IPS-20b (cell line): ENCODE results near the gene DAB2IP.

ENCODE experiments used
- H3K27ac ChIP-seq: one replicate; pipeline ENCODE4 v1.5.1; 2013; ENCODE audit warnings: low read length
- H3K27me3 ChIP-seq: 2 replicates; pipeline ENCODE4 v1.6.1; 2013; ENCODE audit warnings: mild to moderate bottlenecking, low read length, inconsistent platforms; ENCODE audit not compliant: insufficient read depth
- H3K36me3 ChIP-seq: 2 replicates; pipeline ENCODE4 v1.6.1; 2013; ENCODE audit warnings: low read depth, mild to moderate bottlenecking, inconsistent platforms, low read length, moderate library complexity; ENCODE audit not compliant: insufficient read depth
- H3K4me1 ChIP-seq: 2 replicates; pipeline ENCODE4 v1.6.1; 2013; ENCODE audit warnings: mild to moderate bottlenecking, control low read depth, inconsistent platforms, low read length, moderate library complexity; ENCODE audit not compliant: insufficient read depth
- H3K4me3 ChIP-seq: 2 replicates; pipeline ENCODE4 v1.5.1; 2013; ENCODE audit warnings: mild to moderate bottlenecking, low read length, inconsistent platforms
- H3K9ac ChIP-seq: 2 replicates; pipeline ENCODE4 v1.6.1; 2013; ENCODE audit warnings: low read depth, mild to moderate bottlenecking, inconsistent platforms, low read length, moderate library complexity
- H3K9me3 ChIP-seq: 2 replicates; pipeline ENCODE4 v1.6.1; 2013; ENCODE audit warnings: mild to moderate bottlenecking, low read depth, low read length, inconsistent platforms; ENCODE audit not compliant: insufficient read depth

Gene DAB2IP

DNA sequence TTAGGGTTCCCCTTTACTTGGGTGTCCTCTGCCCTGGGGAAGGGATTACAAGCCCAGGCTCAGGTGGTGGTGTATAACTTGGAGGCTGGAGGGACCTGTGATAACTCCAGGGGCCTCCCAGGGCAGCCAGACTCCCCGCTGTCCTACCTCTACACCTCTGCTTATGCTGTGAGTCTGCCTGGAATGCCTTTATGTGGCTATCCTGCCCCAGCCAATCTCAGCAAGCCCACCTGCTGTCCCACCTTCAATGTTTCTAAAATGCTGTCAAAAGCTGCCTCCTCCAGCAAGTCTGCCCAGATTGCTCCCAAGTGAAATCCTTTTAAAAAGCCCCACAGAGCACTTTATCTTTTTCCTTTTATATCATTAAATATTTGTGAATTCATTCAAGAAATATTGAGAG, 39.3 kb downstream of the DAB2IP start:
- Histone ChIP-seq H3K4me1 (peaks cover 12% of the 10 kb centered on the region; the same call in 1 of the 2 replicates), H3K9me3 (no peaks in the 10 kb centered on the region), H3K4me3 (no peak overlapping the region), H3K36me3 (no peaks in the 10 kb centered on the region), H3K9ac (no peak overlapping the region), H3K27me3 (no peaks in the 10 kb centered on the region; the same call in 1 of the 2 replicates), H3K27ac (no peak overlapping the region)

DNA sequence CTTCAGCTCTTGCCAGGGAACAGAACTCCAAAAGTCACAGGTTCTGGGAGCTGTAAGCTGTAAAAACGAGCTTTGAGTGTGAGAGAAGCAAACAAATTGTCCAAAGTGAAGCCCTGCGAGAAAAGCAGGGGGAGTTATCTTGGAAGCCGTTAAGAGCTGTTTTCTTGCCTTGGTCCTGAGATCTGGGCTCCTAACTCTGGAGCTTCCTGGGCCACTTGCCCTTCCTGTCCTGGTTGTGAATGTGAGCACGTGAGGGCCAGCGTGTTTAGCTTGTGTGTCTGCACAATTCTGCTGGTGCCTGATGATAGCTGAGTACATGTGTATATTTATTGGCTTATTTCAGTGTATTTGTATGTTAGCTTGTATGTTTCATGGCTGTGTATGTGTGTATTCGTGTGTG, 40.5 kb downstream of the DAB2IP start:
- H3K27ac ChIP-seq = no peak overlapping the region
- H3K9ac ChIP-seq = no peak overlapping the region
- H3K9me3 ChIP-seq = no peaks in the 10 kb centered on the region
- no peak overlapping the region for H3K4me3 ChIP-seq
- peaks cover 12% of the 10 kb centered on the region; the same call in 1 of the 2 replicates for H3K4me1 ChIP-seq
- H3K36me3 ChIP-seq = no peaks in the 10 kb centered on the region
- peaks cover 4% of the 10 kb centered on the region; the same call in 1 of the 2 replicates for H3K27me3 ChIP-seq

GRCh38 chr9:121692606-121693387, 41.4 kb downstream of the DAB2IP start:
- H3K27me3 ChIP-seq = peaks cover 14% of the 10 kb centered on the region

DNA sequence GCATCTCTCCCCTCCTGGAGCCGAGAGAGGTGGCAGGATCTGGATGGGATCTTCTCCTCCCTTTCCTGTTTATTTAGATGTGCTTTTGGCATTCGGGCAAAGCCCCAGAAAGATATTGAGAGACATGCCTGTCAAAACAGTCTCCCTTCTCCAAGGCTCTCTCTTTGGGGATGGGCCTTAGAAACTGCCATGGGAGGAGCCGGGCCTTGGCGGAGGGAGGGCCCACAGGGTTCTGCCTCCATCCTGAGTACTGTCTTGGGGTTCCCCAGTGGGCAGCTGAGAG, 41.9 kb downstream of the DAB2IP start:
- Histone ChIP-seq H3K4me3 (no peak overlapping the region), H3K4me1 (peaks cover 12% of the 10 kb centered on the region; the same call in 1 of the 2 replicates), H3K9me3 (no peaks in the 10 kb centered on the region), H3K27me3 (peaks cover 19% of the 10 kb centered on the region), H3K27ac (no peak overlapping the region), H3K9ac (no peak overlapping the region), H3K36me3 (no peaks in the 10 kb centered on the region)

More at GRCh38 chr9:121692606-121693387, 41.4 kb downstream of the DAB2IP start:
- Histone ChIP-seq H3K9me3 (no peaks in the 10 kb centered on the region), H3K4me1 (peaks cover 12% of the 10 kb centered on the region; the same call in 1 of the 2 replicates), H3K4me3 (no peak overlapping the region), H3K27ac (no peak overlapping the region), H3K9ac (no peak overlapping the region), H3K36me3 (no peaks in the 10 kb centered on the region)

GRCh38 chr9:121694001-121694400, 42.6 kb downstream of the DAB2IP start:
- Histone ChIP-seq H3K9ac (no peak overlapping the region), H3K27me3 (peaks cover 20% of the 10 kb centered on the region)

GRCh38 chr9:121694600-121694999, 43.2 kb downstream of the DAB2IP start:
- Histone ChIP-seq H3K27me3 (peaks cover 20% of the 10 kb centered on the region), H3K9ac (no peak overlapping the region), H3K9me3 (no peaks in the 10 kb centered on the region), H3K4me1 (peaks cover 12% of the 10 kb centered on the region; the same call in 1 of the 2 replicates), H3K4me3 (no peak overlapping the region), H3K36me3 (no peaks in the 10 kb centered on the region), H3K27ac (no peak overlapping the region)

More at GRCh38 chr9:121694001-121694400, 42.6 kb downstream of the DAB2IP start:
- Histone ChIP-seq H3K4me3 (no peak overlapping the region), H3K4me1 (peaks cover 12% of the 10 kb centered on the region; the same call in 1 of the 2 replicates), H3K9me3 (no peaks in the 10 kb centered on the region), H3K36me3 (no peaks in the 10 kb centered on the region), H3K27ac (no peak overlapping the region)

DNA sequence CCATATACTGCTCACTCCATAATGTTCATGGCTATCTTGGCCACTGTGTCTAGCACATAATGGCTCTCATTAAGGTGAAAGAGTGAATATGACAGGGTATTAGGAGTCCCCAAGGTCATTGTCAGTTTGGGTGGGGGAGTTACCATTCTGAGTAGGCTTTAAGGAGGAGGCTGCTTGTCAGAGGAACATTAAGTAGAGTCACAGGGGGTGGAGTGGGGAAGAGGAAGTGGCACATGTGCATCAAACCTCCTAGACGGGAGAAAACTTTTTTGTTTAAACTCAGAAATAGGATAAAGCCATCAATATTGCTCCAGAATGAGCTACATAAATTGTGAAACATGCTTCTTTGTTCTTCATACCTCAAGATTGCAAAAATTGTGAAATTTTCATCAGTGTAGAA, 45.5 kb downstream of the DAB2IP start:
- no peak overlapping the region for H3K27ac ChIP-seq
- H3K4me3 ChIP-seq = no peak overlapping the region
- peaks cover 29% of the 10 kb centered on the region for H3K27me3 ChIP-seq
- H3K4me1 ChIP-seq = peaks cover 11% of the 10 kb centered on the region; the same call in 1 of the 2 replicates
- H3K9me3 ChIP-seq = no peaks in the 10 kb centered on the region
- no peak overlapping the region for H3K9ac ChIP-seq
- H3K36me3 ChIP-seq = no peaks in the 10 kb centered on the region

- Histone ChIP-seq H3K27ac (no peak overlapping the region), H3K9ac (peak overlapping the region; percentile 80), H3K4me1 (peaks cover 4% of the 10 kb centered on the region; the same call in 1 of the 2 replicates), H3K27me3 (peaks cover 29% of the 10 kb centered on the region), H3K4me3 (peak overlapping the region; percentile 74; the same call in 1 of the 2 replicates), H3K9me3 (no peaks in the 10 kb centered on the region), H3K36me3 (no peaks in the 10 kb centered on the region)
Observed at GRCh38 chr9:121698627-121699570, 47.5 kb downstream of the DAB2IP start.

DNA sequence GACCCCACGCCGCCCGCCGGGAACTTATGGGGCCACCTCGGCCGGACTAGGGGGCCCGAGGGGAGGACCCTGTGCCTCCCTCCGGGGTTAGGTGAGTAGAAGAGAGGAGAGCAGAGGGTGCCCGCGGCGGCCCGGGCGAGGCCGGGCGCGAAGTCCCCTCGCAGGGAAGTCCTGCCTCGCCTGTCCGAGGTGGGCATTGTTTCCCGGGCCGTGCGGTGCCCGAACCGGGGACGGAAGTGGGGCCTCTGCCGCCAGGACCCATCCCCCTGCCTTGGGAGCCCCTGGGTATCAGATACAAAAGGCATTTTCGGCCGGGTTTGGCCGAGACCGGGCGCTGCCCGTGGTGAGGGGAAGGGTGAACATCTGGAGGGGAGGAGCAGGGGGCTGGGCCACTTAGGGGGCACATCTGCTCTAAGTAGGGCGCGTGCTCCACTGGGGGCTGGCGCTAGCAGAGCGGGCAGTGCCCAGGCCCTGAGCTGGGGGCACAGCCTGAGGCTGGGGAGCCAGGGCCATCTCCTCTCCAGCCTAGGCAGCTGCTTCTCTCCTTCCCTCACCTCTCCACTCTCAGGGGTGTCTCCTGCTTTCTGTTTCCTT, 48.2 kb downstream of the DAB2IP start:
- Histone ChIP-seq H3K36me3 (no peaks in the 10 kb centered on the region), H3K27me3 (peaks cover 29% of the 10 kb centered on the region), H3K9ac (peak overlapping the region; percentile 80)

DNA sequence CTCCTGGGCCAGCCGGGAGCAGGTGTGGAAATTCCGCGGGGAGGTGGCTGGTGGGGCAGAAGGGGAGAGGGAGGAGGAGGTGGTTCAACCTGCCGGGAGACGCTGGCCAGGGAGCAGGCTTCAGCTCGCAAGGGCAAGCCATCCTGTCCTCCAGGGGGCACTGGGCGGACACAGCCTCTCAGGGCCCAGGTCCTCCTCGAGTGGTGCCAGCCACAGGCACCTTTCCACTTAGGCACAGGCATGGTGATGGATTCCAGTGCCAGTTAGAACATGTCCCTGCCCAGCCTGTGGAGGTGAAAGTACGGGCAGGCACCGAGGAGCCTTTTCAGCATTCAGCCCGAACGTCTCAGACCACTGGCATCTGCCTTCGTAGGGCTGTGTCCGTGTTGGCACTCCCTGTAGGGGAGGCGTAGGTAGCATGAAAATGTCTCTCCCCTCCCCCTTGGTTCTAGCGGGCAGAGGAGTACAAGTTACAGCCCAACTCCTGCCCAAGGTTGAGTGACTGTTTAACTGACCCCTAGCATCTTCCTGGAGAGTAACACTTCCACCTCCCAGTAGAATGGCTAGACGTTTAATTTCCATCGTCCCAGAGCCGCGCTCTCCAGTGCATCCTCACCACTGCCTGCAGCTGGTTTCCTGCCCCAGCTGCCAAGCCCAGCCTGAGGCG, 48.9 kb downstream of the DAB2IP start:
- Histone ChIP-seq H3K4me1 (peaks cover 4% of the 10 kb centered on the region; the same call in 1 of the 2 replicates), H3K27me3 (peaks cover 29% of the 10 kb centered on the region), H3K9me3 (no peaks in the 10 kb centered on the region), H3K27ac (no peak overlapping the region), H3K9ac (peak overlapping the region; percentile 80; the same call in 1 of the 2 replicates), H3K4me3 (peak overlapping the region; percentile 74), H3K36me3 (no peaks in the 10 kb centered on the region)

More for the DNA sequence above, 48.2 kb downstream of the DAB2IP start:
- Histone ChIP-seq H3K4me1 (peaks cover 4% of the 10 kb centered on the region; the same call in 1 of the 2 replicates), H3K27ac (no peak overlapping the region), H3K4me3 (peak overlapping the region; percentile 74), H3K9me3 (no peaks in the 10 kb centered on the region)
